Mammary epithelial cell (primary cell): ENCODE measurements around the gene TWSG1.
"Not testable (repeated sequence)": the region's sequence is repeated elsewhere in the genome, so short reads cannot be mapped to it uniquely, and the experiment has no call there.

Experiments used
- CTCF ChIP-seq, 2 donors: IDR thresholded peaks in 1 of 2; conservative IDR thresholded peaks in 1 of 2; 2 replicates each; pipeline ENCODE4 v1.5.1; 2011 to 2012; ENCODE audit warnings: inconsistent platforms in 2 of 2, low read length in 2 of 2, mild to moderate bottlenecking in 2 of 2, control low read depth in 1 of 2, low read depth in 1 of 2; ENCODE audit not compliant: insufficient read depth in 1 of 2; ENCODE audit errors: extremely low read depth in 1 of 2
- EZH2 ChIP-seq: IDR thresholded peaks from 2 replicates; pipeline ENCODE4 v1.6.1; 2012; ENCODE audit warnings: low read length, inconsistent platforms, borderline replicate concordance

- not testable (repeated sequence) for TF ChIP-seq CTCF (conservative IDR thresholded peaks at IDR 0.05 in 1 of 2, IDR thresholded peaks at IDR 0.05 in 1 of 2; ENCODE audit: extremely low read depth in 1 of 2, insufficient read depth in 1 of 2, low read depth in 1 of 2, low read length in 2 of 2); EZH2
Observed at GRCh38 chr18:9373254-9373653, 38.7 kb downstream of the TWSG1 start.
